ENCODE results near the gene VSTM2B. TPM values are rescaled to one million over a fixed set of nuclear protein-coding genes. Genes with fewer than 3 reads are reported as not detected.

Gene VSTM2B
- total RNA-seq, 1 donor from 2014 or later = not detected

DNA sequence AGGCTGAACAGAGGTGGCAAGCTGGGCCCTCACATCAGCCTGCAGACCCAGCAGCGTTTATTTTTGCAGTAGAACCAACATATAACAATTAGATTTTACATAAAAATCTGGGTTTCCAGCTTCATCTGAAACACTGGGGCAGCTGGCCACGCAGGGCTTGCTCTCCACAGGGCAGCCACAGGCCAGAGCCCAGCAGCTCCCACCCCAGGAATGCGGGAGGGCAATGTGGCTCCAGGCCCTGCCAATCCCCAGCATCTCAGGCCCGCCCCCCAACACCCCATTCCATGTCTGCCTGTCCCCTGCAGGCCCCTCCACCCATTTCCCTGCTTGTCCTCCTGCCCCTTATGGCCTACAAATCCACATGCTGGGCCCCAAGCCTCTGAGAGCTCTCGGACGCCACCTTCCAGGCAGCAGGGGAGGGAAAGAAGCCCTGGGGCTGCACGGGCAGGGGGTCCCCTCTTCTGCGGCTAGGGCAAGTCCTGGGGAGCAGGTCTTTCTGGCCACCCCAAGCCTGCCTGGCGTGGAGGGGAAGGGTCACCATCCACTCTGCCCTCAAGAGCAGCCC lies 15.0 kb upstream of the VSTM2B start:
- DNase-seq = peak; percentile 18
- no peak for ATAC-seq (ENCODE audit: poor library complexity)
- intact Hi-C loops (cut with DNase I) = no loop called here

DNA sequence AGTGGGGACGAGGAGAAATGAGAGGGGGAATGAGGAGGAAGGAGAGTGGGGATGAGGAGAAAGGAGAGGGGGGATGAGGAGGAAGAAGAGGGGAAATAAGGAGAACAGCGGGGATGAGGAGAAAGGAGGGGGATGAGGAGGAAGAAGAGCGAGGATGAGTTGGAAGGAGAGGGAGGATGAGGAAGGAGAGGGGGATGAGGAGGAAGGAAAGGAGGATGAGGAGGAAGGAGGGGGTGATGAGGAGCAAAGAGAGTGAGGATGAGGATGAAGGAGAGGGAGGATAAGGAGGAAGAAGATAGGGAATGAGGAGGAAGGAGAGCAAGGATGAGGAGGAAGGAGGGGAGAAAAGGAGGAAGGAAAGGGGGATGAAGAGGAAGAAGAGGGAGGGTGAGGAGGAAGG lies 14.0 kb upstream of the VSTM2B start:
- no peak for DNase-seq
- intact Hi-C loops (cut with DNase I) = no loop called here
- no peak for ATAC-seq (ENCODE audit: poor library complexity)

DNA sequence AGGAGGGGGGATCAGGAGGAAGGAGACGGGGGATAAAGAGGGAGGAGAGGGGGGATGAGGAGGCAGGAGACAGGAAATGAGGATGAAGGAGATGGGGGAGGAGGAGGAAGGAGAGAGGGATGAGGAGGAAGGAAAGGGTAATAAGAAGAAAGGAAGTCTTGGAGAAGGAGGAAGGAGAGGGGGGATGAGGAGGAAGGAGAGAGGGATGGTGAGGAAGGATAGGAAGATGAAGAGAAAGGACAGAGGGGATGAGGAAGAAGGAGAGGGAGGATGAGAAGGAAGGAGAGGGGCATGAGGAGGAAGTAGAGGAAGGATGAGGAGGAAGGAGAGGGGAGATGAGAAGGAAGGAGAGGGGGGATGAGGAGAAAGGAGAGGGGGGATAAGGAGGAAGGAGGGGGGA lies 13.0 kb upstream of the VSTM2B start:
- DNase-seq (no peak), ATAC-seq (ENCODE audit: poor library complexity) (no peak)
- intact Hi-C loops (cut with DNase I) = no loop called here

DNA sequence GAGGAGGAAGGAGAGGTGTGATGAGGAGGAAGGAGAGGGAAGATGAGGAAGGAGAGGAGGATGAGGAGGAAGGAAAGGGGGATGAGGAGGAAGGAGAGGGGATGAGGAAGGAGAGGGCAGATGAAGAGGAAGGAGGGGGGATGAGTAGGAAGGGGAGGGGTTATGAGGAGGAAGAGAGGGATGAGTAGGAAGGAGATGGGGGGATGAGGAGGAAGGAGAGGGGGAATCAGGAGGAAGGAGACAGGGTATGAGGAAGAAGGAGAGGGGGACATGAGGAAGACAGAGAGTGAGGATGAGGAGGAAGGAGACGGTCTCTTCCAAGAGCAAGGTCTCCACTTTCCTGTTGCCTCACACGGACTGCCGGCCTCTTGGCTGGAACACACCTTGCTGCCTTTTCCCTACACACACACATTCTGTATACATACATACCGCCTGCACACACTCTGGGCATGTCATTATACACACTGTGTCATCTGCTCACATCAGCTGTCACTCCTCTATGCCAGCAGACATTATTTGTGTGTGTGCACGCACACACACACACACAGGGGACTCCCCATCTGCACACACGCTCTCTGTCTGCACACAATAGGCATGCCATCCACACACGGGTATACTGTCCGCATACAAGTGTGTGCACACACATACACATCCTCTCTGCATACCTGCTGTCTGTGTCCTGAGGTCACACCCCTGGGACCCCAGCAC lies 11.1 kb upstream of the VSTM2B start:
- no peak for ATAC-seq (ENCODE audit: poor library complexity)
- intact Hi-C loops (cut with DNase I) = no loop called here
- DNase-seq = no peak

DNA sequence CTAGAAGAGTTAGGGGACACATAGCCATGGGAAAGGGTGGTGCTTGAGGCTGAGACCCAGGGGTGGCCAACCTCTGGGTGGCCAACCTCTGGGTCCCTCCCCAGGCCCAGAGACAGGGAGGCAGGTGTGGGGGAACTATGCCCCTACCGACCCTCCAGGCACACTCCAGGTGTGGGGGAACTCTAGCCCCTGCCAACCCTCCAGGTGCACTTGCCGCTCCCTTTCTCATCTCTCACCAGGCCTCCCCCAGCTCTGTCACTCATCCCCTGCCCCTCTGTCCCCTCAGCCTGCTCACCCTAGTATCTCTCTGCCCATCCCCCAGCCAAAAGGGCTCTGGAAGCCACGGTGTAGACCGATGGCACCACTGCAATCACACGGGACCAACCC lies 10.6 kb upstream of the VSTM2B start:
- intact Hi-C loops (cut with DNase I) = no loop called here
- ATAC-seq (ENCODE audit: poor library complexity) = no peak
- DNase-seq = peak; percentile 11

DNA sequence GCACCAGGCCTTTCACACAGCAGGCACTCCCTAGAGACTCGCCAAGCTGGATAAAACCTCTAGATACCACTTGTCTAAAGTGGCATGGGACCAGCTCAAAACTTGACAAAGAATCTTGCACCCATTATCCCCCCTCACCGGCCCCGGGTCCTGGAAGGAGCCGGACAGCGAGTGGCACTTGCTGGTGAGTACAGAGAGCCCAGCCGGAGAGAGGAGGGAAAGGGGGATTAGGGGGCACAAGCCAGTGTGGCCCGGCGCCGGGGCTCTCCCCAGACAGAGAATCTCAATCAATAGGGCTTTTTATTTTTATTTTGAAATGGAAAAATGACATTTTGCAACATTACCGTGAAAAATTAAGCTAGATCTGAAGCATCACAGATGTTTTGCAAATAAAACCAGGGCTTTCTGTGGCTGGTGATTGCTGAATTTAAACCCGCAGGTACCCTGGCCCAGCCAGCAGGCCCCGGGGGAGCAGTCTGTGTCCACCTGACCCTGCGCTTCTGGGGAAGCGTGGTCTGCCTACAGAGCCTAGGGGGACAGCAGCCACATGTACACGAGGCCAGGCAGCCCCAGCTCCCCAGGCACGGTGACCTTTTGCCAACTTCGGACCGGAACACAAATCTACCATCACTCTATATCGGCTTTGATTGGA lies 10.0 kb upstream of the VSTM2B start:
- intact Hi-C loops (cut with DNase I) = no loop called here
- ATAC-seq (ENCODE audit: poor library complexity) (no peak), DNase-seq (peak; percentile 10)

DNA sequence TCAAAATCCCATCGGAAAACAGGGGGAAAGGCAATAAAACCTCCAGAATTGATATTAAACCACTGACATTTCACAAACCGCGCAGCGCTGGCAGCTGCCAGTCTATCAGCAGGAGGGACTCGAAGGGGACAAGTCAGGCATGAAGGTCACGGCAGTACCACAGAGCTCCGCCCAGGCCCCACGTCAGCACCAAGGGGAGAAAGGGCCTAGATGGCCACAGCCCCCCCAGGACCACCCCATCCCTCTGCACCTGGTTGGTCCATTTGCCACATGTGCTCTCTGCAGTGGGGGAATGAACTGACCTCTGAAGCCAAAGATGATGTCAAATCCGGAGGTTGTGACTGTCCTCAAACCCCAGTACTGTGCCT lies 9.5 kb upstream of the VSTM2B start:
- peak; percentile 12 for DNase-seq
- intact Hi-C loops (cut with DNase I) = no loop called here
- ATAC-seq (ENCODE audit: poor library complexity) = no peak

DNA sequence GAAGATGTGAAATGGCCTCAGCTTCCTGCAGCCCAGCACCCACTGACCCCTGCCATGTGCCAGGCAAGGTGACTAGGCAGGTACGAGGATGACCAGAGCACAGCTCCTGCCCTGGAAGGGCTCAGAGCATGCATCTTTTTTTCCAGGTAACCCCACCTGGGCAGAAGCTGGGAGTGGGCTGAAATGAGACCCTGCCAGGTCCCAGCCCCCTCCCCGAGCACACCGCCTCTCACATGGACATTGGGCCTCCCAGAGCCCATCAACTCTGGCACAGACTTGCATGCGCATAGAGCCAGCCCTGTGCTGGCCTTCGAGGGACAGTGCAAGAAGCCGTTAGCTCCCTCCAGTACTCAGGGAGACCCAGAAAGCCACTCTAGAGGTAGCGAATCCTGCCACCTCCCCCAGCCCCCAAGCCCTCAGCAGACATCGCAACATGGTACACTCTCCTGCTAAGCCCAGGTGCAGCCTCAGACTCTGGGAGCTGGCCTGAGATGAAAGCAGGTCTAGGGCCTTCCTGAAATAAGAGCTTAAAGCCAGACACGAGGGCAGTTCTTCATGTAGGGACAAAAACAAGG lies 8.9 kb upstream of the VSTM2B start:
- no peak for ATAC-seq (ENCODE audit: poor library complexity)
- intact Hi-C loops (cut with DNase I) = no loop called here
- no peak for DNase-seq

DNA sequence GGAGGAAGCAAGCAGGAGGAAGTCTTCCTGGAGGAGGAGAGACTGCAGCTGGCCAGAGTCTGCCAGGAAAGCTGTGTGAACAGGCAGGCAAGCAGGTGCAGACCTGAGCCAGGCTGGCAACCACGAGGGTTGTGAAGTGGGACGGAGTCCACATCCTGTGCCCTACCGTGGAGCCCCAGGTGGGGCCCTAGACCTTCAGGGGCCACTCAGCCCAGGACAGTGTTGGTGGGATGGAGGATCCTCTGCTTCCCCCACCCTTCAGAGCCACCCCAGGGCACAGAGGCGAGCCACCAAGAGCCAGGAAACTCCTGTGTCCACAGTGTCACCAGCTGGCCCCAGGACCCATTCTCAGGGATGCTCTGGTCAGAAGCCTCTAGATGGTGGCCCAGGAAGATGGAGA lies 8.4 kb upstream of the VSTM2B start:
- peak; percentile 27 for DNase-seq
- no peak for ATAC-seq (ENCODE audit: poor library complexity)
- intact Hi-C loops (cut with DNase I) = no loop called here

DNA sequence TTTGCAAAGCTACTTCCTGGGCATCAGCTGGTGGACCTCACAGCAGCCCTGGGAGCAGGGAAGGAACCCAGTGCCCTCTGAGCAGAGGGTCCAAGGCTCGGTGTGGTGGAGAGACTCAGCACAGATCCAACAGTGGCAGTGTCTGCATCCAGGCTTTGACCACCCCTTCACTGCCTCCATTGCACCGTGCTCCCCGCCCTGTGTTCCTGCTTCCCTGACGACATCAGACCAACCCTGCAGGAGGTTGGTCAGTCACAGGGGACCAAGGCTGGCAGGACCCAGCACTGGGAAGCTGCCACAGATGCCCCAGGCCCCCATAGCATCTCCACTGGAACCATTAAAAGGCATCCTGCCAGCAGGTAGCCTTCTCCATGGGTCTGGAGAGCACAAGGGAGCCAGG lies 7.8 kb upstream of the VSTM2B start:
- DNase-seq = peak; percentile 8

DNA sequence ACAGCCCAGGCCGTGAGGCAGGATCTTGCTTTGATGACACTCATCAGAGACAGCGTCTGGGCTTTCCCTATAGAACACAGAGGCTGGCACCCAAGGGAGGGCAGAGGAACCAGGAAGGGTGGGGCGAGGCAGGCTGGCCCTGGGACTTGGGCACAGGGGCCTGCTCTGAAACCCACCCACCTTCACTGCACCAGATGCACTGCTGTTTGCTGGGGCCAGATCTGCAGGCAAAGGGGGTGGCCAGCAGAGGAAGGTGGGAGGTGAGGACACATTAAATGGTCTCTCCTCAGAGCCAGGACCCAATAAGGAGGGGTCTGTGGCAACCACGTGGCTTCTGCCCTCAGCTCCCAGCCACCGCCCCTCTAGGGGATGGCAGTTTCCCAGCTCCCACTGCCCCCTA lies 6.6 kb upstream of the VSTM2B start:
- DNase-seq (peak; percentile 3), ATAC-seq (ENCODE audit: poor library complexity) (no peak)
- intact Hi-C loops (cut with DNase I) = no loop called here

More for the DNA sequence above, 7.8 kb upstream of the VSTM2B start:
- intact Hi-C loops (cut with DNase I) = no loop called here
- ATAC-seq (ENCODE audit: poor library complexity) = no peak

DNA sequence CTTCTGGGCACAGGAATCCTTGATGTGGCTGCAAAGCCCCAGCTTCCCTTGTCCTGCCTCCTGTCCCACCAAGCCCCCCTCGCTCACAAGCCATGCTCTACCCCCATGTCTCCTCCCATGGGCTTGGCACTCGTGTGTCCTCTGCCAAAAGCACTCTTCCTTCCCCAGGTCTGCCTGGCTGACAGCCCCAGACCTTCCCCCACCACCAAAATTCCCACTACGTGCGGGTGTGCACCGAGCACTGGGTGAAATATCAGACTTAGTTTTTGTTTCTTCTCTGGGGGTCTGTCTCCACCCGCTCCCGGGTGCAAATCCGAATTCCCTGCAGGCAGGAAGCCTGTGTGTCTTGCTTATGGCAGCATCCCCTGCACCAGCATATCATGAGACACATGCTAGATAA lies 5.9 kb upstream of the VSTM2B start:
- peak; percentile 14 for DNase-seq
- ATAC-seq (ENCODE audit: poor library complexity) = no peak
- intact Hi-C loops (cut with DNase I) = no loop called here

DNA sequence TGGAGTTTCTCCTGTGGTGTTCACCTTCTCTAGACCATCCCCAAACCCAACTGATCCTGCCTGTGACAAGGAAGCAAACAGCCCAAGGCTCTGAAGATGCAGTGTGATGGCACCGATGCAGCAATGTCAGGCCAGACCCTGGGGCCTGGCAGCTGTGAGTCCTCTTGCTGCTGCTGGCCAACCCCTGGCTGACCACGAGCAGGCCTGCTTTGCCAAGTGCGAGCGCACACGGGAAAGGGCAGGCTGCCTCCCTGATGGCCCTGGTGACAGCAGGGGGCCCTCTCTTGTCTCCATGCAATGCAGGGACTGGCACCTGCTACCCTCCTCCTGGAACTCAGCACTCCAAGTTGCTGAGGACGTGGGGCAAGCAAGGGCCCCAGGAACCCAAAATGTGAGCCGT lies 5.4 kb upstream of the VSTM2B start:
- ATAC-seq (ENCODE audit: poor library complexity) = no peak
- peak; percentile 29 for DNase-seq
- intact Hi-C loops (cut with DNase I) = no loop called here

DNA sequence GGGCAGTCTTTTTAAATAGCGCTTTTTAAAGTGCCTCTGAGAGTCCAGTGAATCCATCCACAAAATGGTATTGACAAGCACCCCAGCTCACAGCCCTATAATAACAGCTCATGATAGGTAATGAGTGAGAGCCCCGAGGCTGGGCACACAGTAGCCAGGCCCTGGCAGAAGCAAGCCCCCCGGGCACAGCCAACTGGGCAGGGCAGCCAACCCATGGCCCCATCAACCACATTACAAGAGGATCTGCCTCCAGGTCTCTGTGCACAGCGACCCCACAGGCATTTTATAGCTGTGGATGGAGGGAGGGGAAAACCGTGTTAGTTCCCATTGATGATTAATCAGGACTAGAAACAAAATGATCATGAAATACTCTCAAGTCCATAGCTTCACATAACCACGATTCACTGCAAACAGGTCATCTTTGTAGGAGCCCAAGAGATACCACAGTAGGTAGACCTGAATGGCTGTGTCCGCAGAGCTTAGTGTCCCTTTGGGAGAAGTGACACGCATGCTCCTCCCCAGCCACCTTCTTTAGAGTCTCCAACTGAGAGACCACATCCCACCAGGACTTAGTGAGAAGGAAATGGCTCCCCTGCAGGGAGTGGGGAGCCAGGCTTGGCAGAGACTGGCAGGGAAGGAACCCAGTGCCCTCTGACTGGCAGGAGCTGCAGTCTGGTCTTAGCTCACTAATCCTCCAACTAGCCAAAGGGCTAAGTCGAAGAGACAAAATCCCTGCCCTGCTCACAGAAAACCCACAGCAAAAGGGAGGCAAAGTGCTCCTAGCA lies 4.3 kb upstream of the VSTM2B start:
- intact Hi-C loops (cut with DNase I) = no loop called here
- DNase-seq (peak; percentile 20), ATAC-seq (ENCODE audit: poor library complexity) (no peak)

DNA sequence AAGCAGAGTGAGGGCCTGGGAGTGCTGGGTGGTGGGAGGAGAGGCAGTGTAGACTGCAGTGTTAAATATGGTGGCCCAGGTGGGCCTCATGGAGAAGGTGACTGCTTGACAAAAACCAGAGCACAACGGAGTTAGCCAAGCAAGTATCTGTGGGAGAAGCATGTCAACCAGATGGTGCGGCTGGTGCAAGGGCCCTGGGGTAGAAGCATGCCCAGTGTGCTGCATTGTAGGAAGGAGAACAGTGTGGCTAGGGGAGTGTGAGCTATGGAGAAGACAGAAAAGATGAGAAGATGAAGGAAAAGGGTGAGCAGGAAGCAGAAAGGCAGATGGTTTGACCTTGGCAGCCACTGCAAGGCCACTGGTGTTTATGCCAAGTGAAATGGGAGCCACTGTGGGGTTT lies 2.2 kb upstream of the VSTM2B start:
- DNase-seq (no peak), ATAC-seq (ENCODE audit: poor library complexity) (no peak)
- intact Hi-C loops (cut with DNase I) = no loop called here

DNA sequence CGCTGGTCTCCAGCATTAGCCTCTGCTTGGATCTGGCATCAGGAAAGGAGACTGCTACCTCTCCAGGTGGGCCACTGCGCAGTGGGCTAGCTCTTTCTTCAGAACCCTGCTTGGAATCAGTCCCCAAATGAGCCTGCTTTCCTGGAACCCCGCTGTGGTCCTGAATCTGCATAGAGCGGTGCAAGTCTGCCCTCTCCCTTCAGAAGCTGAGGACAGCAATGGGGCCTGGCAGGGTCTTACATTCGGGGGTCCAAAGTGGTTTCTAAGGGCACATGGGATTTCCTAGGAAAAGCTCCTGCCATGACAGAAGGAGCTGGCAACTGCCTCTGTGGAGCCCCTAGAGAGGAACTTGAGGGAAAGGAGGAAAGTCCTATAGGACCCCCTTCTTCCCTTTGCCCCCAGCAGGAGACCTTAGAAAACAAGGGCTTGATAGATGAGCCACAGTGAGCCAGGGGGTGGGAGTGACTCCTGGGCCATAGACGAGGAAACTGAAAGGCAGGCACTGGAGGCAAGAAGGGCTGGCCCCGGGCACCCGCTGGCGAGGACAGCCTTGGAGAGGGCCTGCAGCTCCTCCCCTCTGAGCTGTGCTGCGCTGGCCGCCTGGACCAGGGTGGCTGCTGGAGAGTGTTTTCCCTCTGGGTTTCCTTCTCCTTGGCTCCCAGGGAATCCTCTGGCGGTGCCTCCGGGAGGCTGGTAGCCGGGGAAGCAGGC lies 1.4 kb upstream of the VSTM2B start:
- DNase-seq (no peak), ATAC-seq (ENCODE audit: poor library complexity) (no peak)
- intact Hi-C loops (cut with DNase I) = no loop called here

DNA sequence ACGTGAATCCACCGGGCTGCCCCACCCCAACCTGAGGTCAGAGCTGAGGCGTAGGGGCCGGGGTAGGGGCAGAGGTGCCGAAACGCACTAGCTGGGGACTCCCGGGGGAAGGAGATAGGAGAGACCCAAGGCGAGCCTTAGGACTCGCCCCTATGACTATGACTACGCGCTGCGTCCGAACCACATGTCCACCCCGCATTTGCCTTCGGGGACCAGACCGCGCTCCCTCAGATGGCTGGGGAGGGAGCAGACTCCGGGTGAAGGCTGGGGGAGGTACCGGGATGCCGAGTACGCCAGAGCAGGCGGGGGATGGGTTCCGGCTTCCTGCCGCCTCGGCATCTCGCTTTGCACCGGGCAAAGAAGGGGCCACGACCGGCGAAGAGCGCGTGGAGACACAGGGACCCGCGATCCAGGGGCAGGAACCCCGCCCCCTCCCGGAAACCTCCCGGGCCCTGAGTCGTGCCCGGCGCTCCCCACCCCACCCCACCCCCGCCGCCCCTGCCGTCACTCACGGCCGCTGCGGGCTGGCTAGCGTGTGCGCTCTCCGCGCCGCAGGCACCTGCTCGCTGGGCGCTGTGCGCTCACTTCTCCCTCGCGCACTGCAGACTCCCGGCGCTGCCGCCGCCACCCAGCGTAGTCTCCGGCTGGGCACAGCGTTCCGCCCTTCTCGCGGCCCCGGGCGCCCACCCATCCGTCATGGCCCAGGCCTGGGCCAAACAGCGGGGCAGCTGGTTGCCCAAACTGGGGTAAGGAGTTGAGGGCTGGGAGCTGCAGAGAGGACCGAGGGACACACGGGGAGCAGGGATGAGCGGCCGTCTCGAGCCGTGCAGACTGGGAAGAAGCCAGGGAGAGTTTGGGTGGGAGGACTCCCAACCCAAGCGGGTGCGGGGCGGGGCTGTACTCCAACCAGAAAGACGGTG lies 622 bp upstream of the VSTM2B start:
- ATAC-seq (ENCODE audit: poor library complexity) (no peak), DNase-seq (no peak)
- intact Hi-C loops (cut with DNase I) = no loop called here
